ENCODE measurements around the gene LDLRAD3.

The LDLRAD3 gene

DNA sequence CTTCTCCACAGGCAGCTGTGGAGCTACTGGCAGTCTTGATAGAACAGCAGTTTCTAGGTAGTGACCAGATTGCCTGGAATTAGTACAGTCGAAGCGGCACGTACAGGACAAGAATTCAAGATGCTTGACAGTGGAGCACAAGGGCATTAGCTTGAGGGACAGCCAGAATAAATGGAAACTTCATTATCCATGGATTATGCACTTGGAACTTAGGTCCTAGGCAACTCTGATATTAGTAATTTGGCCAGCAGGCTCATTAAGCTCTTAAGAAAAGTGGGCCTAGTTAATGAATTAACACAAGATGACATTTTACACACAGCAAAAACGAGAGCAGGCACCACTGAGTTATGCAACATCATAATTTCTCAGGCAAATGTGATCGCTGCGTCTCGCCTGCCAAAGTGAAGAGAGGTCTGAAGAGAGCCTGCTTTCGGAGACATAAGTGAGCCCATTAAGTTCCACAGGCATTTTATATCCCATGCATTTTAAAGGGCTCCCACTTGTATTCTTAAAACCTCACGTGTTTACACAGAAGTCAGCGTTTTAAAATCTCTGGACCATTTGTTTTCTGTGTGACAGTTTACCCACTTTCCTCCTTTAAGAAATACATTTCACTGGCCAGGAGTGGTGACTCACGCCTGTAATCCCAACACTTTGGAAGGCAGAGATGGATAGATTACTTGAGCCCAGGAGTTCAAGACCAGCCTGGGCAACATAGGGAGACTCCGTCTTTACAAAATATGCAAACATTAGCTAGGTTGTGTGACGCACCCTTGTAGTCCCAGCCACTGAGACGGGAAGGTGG lies 279.2 kb downstream of the LDLRAD3 start:
- TF ChIP-seq TAF1 (IDR thresholded peaks at IDR 0.05; ENCODE audit: low read depth) (no peak), CREB1 (IDR thresholded peaks at IDR 0.05; ENCODE audit: low read depth) (no peak), NFIC (IDR thresholded peaks at IDR 0.05) (no peak), CEBPB (IDR thresholded peaks at IDR 0.05) (no peak), YY1 (IDR thresholded peaks at IDR 0.05; ENCODE audit: low read depth) (no peak), EP300 (IDR thresholded peaks at IDR 0.05; ENCODE audit: borderline replicate concordance) (no peak), EGR1 (IDR thresholded peaks at IDR 0.05) (no peak), FOXM1 (IDR thresholded peaks at IDR 0.05; ENCODE audit: borderline replicate concordance, low read depth) (no peak)
- TF ChIP-seq, protein P1, sequence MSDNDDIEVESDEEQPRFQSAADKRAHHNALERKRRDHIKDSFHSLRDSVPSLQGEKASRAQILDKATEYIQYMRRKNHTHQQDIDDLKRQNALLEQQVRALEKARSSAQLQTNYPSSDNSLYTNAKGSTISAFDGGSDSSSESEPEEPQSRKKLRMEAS (IDR thresholded peaks at IDR 0.05): no peak
- TF ChIP-seq, protein P2, sequence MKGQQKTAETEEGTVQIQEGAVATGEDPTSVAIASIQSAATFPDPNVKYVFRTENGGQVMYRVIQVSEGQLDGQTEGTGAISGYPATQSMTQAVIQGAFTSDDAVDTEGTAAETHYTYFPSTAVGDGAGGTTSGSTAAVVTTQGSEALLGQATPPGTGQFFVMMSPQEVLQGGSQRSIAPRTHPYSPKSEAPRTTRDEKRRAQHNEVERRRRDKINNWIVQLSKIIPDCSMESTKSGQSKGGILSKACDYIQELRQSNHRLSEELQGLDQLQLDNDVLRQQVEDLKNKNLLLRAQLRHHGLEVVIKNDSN (IDR thresholded peaks at IDR 0.05): no peak
- TF ChIP-seq, protein P3, sequence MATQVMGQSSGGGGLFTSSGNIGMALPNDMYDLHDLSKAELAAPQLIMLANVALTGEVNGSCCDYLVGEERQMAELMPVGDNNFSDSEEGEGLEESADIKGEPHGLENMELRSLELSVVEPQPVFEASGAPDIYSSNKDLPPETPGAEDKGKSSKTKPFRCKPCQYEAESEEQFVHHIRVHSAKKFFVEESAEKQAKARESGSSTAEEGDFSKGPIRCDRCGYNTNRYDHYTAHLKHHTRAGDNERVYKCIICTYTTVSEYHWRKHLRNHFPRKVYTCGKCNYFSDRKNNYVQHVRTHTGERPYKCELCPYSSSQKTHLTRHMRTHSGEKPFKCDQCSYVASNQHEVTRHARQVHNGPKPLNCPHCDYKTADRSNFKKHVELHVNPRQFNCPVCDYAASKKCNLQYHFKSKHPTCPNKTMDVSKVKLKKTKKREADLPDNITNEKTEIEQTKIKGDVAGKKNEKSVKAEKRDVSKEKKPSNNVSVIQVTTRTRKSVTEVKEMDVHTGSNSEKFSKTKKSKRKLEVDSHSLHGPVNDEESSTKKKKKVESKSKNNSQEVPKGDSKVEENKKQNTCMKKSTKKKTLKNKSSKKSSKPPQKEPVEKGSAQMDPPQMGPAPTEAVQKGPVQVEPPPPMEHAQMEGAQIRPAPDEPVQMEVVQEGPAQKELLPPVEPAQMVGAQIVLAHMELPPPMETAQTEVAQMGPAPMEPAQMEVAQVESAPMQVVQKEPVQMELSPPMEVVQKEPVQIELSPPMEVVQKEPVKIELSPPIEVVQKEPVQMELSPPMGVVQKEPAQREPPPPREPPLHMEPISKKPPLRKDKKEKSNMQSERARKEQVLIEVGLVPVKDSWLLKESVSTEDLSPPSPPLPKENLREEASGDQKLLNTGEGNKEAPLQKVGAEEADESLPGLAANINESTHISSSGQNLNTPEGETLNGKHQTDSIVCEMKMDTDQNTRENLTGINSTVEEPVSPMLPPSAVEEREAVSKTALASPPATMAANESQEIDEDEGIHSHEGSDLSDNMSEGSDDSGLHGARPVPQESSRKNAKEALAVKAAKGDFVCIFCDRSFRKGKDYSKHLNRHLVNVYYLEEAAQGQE (IDR thresholded peaks at IDR 0.05; ENCODE audit: low read depth): no peak

DNA sequence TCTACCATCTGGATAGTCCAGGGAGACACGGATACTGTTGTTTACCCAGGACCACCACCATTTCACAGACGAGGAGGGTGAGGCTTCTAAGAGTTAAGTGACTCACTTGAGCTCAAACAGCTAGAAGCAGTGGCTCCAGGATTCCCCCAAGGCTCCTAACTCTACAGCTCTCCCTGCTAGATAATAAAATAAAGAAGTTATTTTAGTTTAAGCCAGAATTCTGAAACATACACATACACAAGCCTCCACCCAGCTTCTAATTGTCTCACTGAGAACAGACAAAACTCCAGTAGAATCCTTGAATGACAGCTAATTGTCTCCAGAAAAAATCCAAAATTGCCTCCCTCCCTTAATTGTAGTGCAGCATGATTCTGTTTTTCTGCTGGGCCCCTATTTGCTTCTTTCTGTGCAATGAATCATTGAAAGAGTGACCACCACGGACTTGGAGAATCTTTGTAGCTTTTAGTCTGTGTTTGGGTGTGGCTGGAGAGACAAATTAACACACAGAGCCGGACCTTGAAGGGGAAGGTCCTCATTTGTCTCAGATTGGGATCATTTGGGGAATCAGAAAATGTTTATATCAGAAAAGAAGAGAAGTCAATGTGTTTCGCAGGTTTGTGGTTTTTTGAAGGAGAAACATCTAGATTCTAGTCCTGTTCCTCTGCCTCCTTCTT lies 280.5 kb downstream of the LDLRAD3 start:
- TF ChIP-seq, protein P2 (IDR thresholded peaks at IDR 0.05): no peak
- TF ChIP-seq, protein P3 (IDR thresholded peaks at IDR 0.05; ENCODE audit: low read depth): no peak
- TF ChIP-seq EP300 (IDR thresholded peaks at IDR 0.05; ENCODE audit: borderline replicate concordance) (no peak), TEAD4 (IDR thresholded peaks at IDR 0.05) (no peak), CEBPB (IDR thresholded peaks at IDR 0.05) (no peak), TCF12 (IDR thresholded peaks at IDR 0.05; ENCODE audit: low read depth) (no peak), EGR1 (IDR thresholded peaks at IDR 0.05) (no peak), NFIC (IDR thresholded peaks at IDR 0.05) (no peak), RAD21 (IDR thresholded peaks at IDR 0.05; ENCODE audit: low read depth) (no peak), CREB1 (IDR thresholded peaks at IDR 0.05; ENCODE audit: low read depth) (no peak), TAF1 (IDR thresholded peaks at IDR 0.05; ENCODE audit: low read depth) (no peak), FOXM1 (IDR thresholded peaks at IDR 0.05; ENCODE audit: borderline replicate concordance, low read depth) (no peak), ZBTB7A (IDR thresholded peaks at IDR 0.05; ENCODE audit: low read depth) (no peak), YY1 (IDR thresholded peaks at IDR 0.05; ENCODE audit: low read depth) (no peak)
- TF ChIP-seq, protein P1 (IDR thresholded peaks at IDR 0.05): no peak

DNA sequence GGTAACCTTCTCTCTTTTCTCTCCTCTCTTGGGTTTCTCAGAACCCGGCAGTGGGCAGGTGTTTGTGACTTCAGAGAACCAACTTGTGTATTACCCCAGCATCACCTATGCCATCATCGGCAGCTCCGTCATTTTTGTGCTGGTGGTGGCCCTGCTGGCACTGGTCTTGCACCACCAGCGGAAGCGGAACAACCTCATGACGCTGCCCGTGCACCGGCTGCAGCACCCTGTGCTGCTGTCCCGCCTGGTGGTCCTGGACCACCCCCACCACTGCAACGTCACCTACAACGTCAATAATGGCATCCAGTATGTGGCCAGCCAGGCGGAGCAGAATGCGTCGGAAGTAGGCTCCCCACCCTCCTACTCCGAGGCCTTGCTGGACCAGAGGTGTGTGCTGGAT lies 283.2 kb downstream of the LDLRAD3 start:
- TF ChIP-seq EGR1 (IDR thresholded peaks at IDR 0.05): no peak
- no peak for TF ChIP-seq NFIC (IDR thresholded peaks at IDR 0.05)
- TF ChIP-seq ZBTB7A (IDR thresholded peaks at IDR 0.05; ENCODE audit: low read depth): no peak
- no peak for TF ChIP-seq CREB1 (IDR thresholded peaks at IDR 0.05; ENCODE audit: low read depth)
- TF ChIP-seq, protein P3 (IDR thresholded peaks at IDR 0.05; ENCODE audit: low read depth): no peak

DNA sequence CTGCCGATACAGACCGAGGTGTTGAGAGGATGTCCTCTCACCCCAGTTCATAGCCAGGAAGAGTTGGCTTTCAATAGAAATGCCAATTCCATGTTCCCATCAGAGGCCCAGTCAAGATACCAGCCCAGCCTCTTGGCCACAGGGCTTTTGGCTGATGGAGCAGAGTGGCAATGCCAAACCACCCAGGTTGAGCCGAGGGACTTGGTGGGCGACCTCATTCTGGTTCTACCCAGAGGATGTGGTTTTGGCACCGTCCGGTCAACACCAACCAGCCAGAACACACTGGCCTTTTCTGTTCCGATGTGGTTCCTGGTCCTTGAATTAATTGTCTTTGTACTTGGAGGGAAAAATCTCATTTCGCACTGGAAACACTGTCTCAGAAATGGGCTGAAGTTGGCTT lies 284.8 kb downstream of the LDLRAD3 start:
- TF ChIP-seq EGR1 (IDR thresholded peaks at IDR 0.05) (no peak), TCF12 (IDR thresholded peaks at IDR 0.05; ENCODE audit: low read depth) (no peak), NFIC (IDR thresholded peaks at IDR 0.05) (no peak), YY1 (IDR thresholded peaks at IDR 0.05; ENCODE audit: low read depth) (no peak), RAD21 (IDR thresholded peaks at IDR 0.05; ENCODE audit: low read depth) (no peak), TAF1 (IDR thresholded peaks at IDR 0.05; ENCODE audit: low read depth) (no peak), ZBTB7A (IDR thresholded peaks at IDR 0.05; ENCODE audit: low read depth) (no peak), CEBPB (IDR thresholded peaks at IDR 0.05) (no peak), TEAD4 (IDR thresholded peaks at IDR 0.05) (no peak), CREB1 (IDR thresholded peaks at IDR 0.05; ENCODE audit: low read depth) (no peak), FOXM1 (IDR thresholded peaks at IDR 0.05; ENCODE audit: borderline replicate concordance, low read depth) (no peak)
- TF ChIP-seq, protein P3 (IDR thresholded peaks at IDR 0.05; ENCODE audit: low read depth): no peak
- TF ChIP-seq, protein P1 (IDR thresholded peaks at IDR 0.05): no peak
- TF ChIP-seq, protein P2 (IDR thresholded peaks at IDR 0.05): no peak
